IPS DF 4.7 (cell line): ENCODE data around the gene CMTR1.
"Not testable (repeated sequence)": the region's sequence is repeated elsewhere in the genome, so short reads cannot be mapped to it uniquely, and the experiment has no call there.

ENCODE experiments used
- DNase-seq: peaks from one replicate; pipeline ENCODE4 v3.0.0-alpha.2; 2013; ENCODE audit warnings: low spot score; ENCODE audit errors: extremely low read depth

Gene CMTR1

DNA sequence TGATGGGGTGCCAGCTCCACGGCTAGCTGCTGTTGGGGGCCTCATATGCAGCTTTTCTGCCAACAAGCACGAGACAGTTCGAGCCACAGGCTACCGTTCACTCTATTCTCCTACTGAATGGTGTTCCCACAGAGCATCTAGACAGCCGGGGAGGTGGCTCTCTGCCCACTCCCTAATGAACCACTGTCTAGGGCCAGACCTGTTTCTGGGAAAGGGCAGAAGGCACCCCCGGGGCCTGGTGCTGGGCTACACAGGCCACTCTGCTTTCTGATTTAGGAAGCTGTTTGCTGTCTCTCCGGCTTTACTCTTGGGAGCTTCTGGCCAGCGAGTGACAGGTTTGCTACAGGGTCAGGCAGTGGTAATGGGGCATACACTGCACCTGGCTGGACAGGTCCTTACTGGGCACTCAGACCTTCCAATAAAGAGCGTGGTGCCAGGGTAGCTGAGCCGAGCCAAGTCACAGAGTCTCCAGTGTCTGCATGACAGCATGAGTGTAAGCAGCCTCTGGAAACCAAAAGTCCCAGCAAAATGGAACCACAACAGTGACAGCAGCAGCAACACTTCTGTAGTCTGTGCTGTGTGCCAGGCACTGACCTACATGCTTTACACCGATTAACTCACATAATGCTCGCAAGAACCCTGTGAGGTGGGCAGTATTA, 58.3 kb downstream of the CMTR1 start:
- DNase-seq, result no peak

DNA sequence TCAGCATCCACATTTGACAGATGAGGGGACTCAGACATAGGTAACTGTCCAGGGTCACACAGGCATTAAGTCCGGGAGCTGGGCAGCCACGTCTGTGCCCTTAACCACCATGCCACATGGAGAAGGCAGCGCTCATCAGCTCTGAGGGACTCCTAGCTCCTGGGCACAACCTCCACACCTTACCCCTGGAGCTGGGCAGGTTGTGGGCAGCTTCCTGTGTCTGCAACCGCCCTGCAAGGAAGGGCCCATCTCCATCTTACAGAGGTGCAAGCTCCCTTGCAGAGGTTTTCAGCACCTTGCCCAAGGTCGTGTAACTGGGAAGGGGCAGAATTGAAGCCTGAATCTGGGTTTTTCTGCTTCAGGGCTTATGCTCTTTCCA, 58.8 kb downstream of the CMTR1 start:
- DNase-seq, result no peak

DNA sequence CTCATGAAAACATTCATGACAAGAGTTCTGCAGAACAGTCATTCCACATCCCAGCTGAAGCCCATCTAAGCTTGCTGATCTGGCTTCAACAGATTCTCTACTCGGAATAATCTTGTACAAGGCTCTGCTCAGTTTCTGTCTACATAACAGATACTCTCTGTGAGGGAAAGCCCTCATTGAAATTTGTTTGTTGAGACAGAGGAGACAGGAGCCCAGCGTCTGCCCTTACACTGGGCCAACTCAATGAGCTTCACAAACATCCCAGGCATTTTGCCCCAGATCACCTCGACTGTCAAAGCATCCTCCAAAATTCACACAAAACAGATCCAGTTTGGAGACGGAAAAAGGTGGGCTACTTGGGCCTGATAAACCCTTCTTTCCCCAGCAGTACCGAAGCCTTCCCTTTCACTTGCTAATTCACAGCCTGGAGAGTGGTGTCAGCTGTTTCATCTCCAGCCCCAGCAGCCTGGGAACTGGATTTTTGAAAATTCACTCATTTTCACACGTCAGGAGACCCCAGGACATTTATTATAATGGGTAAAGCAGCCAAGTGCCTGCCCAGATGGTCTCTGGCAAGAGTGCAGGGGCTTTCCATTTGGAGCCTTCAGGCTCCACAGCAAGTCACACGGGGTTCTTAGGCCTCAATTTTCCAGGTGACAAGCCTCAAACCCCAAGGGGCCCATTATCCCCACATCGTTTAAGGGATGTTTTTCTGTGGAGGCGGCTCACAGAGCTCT, 59.4 kb downstream of the CMTR1 start:
- DNase-seq, result no peak

DNA sequence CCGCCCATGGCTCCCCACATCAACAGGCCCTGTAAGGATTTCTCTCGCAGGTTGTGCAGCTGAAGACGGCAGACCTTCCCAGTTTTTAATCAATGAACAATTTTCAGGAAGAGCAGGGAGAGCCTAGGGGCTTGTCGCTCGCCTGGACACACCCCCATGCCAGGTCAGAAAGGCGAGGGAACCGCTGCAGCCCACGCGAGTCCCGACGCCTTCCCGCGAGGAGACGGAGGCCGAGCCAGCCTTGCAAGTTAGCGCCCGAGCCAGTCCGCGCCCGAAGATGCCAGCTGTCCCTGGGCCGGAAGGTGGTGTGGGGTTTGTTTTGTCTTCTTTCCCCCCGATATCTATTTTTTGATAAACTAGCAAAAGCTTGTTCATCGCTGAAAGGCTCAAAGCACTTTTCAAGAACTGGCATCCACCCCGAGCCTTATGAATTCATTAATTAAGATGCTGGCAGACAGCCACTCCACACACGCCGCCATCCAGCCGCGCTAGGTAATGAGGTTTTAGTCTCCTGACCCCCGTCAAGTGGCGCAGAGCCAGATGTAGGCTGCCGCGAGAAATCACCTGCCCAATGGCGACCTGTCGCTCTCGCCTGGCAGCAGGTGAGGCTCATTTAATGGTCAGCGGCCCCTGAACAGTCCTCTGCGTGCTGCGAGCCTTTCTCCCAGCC, 60.1 kb downstream of the CMTR1 start:
- no peak for DNase-seq

DNA sequence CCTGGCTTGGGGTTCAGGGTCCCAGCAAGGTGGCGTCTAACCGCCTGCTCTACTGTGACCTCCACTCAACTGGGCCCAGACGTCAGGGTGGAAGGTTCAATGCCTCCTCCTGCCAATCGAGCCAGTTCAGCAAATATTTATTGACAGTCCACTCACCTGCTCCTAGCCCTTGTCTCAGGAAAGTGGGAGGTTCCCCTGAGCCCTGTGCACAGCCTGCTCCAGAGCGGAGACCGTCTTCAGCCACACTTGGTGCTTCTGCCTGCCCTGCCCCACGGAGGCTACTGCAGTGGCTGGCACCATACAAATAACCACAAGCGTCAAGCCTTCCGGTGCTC, 60.6 kb downstream of the CMTR1 start:
- no peak for DNase-seq

DNA sequence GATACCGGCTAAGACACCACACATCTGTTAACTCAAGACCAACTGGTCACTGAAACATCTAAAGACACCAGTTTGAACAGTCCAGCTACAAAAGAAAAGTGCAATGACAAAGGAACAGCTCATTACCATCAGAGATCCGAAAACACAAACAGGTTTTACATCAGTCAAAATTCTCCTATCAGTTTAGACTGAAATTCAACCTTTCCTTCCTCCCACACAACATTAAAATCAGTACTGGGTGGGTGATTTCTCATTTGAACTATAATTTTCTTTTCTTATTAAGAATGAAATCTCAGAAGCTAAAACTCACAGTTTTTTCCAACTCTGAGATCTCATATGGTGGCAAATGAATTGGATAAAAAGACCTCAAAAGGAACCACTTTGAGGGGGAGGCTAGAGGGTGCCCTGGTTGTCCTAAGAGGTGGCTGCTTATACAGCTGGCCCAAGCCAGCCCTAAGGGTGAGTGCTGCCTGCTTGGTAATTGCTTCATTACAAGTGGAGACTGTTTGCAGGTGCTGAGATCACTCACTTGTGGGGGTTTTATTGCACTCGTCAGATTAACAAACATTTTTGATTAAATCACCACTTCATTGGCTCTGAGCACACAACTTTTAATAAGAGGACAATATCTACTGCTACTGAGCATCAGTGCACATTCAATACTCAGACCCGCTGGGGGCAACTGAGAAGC, 62.4 kb downstream of the CMTR1 start:
- DNase-seq, result no peak

DNA sequence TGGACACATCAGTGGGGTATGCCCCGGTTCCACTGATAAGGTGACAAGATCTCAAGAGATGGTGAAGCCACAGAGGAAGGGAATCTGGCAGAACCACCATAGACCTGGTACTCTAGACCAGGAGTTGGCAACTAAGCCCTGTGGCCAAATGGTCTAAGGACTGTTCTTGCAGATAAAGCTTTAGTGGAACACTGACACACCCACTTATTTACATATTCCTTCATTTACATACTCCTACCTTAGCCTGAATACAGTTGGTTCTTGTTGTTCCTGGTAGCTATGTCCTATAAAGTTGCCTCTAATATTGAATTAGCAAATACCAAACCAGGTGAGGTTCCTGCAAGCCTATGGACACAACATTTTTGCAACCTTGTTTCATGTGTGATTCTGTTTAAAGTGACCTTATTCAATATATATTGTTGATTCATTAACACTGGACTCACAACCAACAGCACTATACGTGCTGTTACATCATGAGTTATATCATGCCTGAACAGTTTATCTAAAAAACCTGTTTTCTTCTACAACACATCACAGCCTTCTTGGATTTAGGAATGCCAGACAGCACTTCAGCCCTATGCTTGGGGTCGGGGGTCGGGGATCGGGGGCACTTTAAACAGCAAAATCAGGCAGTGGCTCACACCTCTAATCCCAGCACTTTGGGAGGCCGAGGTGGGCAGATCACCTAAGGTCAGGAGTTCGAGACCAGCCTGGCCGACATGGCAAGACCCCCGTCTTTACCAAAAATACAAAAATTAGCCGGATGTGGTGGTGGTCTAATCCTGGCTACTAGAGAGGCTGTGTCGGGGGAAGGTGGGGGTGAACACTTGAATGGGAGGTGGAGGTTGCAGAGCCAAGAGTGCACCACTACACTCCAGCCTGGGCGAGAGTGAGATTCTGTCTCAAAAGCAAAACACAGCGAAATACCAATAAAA, 64.2 kb downstream of the CMTR1 start:
- DNase-seq, result no peak

DNA sequence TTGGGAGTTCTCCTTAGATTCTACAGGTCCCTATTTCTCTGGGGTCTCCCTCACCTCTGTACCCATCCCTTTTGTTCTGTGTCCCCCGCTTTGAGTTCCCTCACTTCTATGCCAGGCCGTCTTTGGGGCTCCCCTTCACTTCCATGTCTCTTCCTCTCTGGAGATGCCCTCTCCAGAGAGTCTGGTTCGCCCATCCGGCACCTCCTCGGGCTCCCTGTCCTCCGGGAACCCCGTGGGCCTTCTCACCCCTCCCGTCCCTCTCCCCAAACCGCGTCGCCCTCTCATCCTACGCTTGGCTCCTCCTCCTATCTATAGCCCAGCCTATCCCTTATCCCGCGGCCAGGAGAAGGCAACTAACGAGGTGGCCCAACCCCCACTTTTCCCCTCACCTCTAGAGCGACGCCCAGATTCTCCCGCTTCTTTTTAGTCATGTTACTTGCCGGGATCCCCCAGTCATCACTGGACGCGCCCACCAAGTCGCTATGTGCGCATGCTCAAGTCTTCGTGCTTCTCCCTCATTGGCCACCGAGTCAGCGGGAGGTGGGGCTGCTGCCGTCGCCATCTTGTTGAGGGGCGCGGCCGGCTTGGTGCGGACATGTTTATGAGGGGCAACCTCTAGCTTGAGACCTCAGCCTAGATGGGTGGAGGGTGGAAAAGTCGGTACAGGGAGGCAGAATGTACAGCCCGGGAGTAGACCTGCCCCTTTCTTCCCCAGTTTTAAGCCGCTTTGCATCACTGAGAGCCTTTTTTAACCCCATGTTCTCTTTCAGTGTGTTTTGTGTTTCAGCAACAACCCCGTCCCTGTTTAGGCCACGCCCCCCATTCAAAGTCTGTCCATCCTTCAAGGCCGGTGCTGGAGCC, 66.6 kb downstream of the CMTR1 start, which contains the start of gene CCDC167:
Gene CCDC167, minus strand, starts transcription at position 461 of the 861 bp plus-strand sequence. Its CDS starts 30 bp downstream, at position 431.
- DNase-seq, result peak; percentile 98

DNA sequence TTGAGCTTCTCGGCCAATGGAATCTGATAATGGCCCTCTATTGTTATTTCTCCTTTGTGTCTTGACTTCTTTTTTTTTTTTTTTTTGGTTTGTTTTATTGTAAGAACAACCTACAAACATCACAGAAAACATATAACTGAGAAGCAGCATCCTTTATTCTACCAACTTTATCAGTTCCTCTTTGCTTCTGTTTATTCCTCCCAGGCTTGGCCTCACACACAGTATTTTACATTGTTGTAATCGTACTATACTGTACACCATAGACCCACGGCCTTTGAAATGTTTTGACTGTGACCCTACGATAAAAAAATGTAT, 67.2 kb downstream of the CMTR1 start:
- no peak for DNase-seq

DNA sequence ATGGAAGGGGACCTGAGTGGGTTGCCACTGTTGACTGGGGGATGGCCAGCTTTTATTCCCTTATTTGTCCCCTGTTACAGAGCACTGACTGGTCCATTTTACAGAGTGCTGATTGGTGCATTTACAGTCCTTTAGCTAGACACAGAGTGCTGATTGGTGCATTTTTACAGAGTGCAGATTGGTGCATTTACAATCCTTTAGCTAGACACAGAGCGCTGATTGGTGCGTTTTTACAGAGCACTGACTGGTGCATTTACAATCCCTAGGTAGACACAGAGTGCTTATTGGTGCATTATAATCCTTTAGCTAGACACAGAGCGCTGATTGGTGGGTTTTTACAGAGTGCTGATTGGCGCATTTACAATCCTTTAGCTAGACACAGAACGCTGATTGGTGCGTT, 67.9 kb downstream of the CMTR1 start:
- DNase-seq, result not testable (repeated sequence)

DNA sequence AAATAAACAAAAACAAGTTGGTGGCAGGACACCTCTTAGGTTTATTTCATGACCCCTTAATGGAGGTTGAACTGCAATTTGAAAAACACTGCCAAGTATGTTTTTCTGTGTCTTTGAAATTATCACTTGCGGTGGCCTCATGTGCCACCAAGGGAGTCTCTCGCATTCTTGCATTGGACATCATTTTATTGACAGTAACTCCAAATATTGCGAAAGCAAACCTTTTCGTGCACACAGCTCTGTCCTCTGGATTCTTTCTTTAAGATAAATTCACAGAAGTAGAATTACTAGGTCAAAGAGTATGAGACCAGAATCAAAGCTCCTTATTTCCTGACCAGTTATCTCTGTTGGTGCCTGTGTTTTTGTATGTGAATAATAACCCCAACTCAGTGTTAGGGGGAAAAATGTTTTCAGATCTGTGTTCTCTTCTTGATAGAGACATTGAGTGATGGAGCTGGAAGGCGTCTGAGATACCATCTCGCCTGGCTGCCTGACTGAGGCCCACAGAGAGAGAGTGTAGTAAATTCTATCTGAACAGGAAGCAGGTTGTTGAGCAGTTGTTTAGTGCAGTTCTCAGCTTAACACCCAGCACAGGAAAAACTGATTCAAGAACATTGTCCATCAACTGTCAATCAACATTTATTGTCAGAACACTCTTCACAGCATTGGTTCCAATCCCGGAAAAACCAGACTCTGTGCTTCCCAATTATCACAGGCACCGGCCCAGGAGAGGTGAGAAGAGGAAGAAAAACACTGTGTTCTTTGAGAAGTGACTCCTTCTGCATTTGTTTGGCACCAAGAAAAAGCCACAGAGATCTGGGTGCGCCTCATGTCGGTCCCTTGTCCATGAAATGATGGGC, 68.8 kb downstream of the CMTR1 start:
- no peak for DNase-seq

DNA sequence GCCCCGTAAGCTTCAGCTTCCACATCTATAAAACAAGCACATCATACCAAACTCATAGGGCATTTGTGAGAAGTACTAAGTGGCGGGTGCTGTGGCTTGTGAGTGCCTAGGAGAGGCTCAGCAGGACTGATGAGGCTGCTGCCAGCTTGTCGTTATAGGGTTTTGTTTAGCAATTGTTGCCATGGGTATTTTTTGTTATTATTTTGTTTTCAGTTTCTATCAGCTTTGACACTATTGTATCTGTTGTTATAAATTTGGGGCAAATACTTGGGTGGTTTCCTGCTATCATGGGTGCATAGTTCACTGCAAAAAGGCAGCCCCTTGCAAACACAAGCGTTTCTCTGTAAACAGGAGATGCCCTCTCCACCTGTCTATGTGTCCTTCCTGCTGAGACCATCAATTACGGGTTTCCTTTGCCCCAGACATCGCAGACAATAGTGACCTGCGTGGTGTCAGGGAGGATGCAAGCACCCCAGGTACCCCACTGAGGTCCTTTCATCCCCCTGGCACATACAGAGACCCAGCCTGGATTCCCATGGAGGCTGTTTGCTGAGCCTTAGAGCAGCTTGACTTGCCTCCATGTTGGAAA, 69.8 kb downstream of the CMTR1 start:
- no peak for DNase-seq

DNA sequence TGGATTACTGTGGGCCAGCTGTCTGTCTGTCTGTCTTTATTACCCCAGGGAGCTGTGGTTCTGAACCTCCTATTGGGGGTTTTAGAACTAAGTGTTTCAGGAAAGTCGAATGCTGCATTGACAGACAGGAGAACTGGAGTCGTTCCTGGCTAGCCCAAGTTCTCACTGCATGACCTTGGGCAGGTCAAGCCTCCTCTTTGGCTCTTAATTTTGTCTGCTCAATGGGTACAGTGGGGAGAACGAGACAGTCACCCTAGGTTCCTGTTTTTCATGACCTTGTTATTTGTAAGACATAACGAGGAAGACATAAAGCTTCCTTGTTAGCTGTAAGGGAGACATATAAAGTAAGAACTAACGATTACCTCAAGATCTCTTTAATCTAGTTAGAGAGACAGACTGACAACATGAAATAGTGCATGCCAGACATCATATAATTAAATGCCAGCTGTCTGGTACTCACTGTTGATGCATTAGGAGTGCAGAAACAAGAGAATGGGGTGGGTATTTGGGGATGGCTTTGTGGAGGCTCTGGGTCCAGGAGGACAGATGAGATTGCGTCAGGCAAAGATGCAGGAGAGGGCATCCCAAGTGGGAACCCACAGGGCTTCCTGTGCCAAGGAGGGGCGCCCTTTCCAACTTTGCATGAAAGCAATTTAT, 70.4 kb downstream of the CMTR1 start:
- no peak for DNase-seq

DNA sequence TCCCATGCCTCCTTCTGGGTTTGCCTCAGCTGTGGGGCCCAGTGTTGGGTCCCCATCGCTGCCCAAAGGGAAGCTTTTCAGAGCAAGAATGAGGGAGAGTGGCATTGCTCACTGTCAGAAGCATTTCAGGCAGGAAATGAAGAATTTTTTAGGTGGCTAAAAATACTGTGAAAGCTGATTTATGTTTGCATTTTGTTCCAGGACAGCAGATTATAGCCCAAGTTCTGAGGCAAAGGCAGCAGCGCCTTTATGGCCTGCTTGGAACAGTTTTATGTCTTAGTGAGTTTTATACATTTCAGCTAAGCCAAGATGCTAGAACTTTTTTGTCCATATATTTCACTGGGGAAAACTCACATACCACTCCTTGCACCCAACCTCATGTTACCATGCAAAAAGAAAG, 71.0 kb downstream of the CMTR1 start:
- no peak for DNase-seq

DNA sequence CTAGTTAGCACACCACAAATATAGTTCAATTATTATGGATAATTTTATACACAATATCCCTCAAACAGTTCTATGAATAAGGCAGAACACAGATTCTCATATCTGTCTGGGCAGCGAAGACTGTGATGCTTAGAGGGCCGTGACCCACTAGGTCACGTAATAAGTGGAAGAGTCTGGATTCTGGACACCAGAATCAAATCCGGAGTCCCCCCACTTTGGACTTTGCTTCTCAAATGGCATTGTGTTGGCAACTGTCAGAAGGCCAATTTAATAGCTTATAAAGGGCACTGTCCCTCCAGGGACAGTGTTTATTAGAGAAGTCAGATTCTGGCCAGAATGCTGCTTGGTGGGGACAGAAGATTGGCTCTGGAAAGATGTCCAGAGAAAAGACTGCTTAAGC, 73.5 kb downstream of the CMTR1 start:
- DNase-seq, result no peak

DNA sequence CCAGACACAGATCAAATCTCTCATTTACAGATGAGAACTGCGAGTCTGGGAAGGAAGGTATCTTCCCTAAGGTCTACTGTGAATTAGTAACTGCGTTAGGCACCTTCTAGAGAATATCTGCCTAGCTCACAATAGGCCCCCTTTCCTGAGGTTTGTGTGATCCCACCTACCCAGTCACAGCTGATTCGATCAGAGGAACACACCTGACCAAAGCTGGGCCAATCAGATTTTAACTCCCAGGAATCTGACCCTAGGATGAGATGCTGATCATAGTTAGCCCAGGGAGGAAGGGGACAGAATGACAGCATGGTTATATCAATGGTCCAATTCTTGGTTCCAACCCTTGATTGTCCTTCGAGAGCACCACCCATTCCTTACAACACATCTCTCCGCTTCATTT, 74.1 kb downstream of the CMTR1 start:
- no peak for DNase-seq

DNA sequence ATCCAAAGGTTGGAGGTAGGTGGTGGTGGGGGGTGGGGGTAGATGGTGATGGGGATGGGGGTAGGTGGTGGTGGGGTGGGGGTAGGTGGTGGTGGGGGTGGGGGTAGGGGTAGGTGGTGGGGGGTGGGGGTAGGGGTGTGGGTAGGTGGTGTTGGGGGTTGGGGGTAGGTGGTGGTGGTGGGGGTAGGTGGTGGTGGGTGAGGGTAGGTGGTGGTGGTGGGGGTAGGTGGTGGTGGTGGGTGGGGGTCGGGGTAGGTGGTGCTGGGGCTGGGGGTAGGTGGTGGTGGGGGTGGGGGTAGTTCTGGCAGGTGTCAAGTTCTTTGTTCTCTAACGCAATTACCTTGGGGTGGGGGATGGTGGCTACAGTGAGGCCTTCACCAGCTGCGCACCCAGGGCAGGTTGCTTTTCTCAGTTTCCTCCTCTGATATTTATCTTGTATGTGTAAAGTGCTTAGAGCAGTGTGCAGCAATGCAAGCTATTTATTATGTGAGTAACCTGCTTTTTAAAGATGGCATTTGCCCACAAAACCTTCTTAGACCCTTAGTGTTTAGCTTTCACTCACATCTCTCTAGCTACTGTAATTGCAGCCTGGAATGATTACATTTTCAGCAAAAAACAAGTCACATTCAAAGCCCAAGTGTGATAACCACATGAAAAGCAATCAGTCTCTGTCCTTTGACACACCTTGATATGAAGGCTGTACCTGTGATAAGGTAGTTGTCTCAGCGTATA, 74.8 kb downstream of the CMTR1 start:
- DNase-seq, result no peak

DNA sequence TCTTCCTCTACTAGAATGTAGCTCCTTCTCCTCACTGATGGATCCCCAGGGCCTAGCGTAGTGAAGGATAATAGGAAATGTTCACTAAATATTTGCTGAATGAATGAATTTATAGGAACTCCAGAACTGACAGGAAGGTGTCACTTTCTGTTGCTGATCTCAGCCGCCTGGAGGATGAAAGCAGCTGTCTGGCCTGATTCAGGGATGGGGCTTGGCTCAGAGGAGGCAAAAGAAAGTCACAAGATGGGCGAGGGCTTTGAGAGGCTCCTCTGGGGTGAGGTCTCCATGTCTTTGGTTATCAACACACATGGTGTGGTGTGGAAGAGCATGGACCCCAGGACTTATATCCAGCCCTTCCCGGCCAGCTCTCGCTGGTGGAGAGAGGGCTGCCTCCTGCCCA, 78.2 kb downstream of the CMTR1 start:
- DNase-seq, result no peak
